Measurements from ENCODE around the gene IFT20. TPM values are rescaled to one million over a fixed set of nuclear protein-coding genes. Genes with fewer than 3 reads are reported as not detected.
A peak's percentile ranks its signal among the peaks of the same experiment; 100 is the strongest.
"Not testable (repeated sequence)": the region's sequence is repeated elsewhere in the genome, so short reads cannot be mapped to it uniquely, and the experiment has no call there.

Gene IFT20
- total RNA-seq, 6 donors from 2014 or later = 28.6 to 60.8 (median 44.3) TPM

DNA sequence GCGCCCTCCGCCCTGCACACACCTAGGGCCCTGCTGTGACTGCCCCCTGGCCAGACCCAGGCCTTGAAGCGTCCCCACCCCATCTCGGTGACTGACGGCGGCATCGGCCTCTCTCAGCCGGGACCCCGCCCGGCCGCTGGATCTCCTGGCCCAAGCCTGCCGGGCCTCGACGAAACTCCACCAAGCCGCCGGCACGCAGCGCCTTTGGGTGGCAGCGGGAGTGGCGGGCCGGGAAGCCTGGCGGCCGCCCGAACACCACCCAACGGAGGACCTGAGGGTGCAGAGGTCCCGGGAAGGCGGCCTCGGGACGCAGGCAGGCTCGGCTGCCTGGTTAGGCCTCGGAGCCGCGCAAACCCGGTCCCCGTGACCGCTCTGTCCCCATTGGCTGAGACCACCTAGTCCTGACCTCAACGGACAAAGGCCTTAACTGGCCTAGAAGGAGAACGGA is 28.3 kb downstream of the IFT20 start:
- ATAC-seq (ENCODE audit: low FRiP score in 2 of 2) (no peak), DNase-seq (peak in 1 of 2 donors; percentile 78)
- Histone ChIP-seq H3K4me3 (no peak overlapping the region), H3K36me3 (no peaks in the 10 kb centered on the region), H3K4me1 (no peaks in the 10 kb centered on the region), H3K9me3 (no peaks in the 10 kb centered on the region), H3K27me3 (peaks cover 0 to 4% (median 2%) of the 10 kb centered on the region in 4 donors), H3K27ac (no peak overlapping the region)
- no peak for TF ChIP-seq POLR2A (IDR thresholded peaks at IDR 0.05)
- TF ChIP-seq, protein P1, sequence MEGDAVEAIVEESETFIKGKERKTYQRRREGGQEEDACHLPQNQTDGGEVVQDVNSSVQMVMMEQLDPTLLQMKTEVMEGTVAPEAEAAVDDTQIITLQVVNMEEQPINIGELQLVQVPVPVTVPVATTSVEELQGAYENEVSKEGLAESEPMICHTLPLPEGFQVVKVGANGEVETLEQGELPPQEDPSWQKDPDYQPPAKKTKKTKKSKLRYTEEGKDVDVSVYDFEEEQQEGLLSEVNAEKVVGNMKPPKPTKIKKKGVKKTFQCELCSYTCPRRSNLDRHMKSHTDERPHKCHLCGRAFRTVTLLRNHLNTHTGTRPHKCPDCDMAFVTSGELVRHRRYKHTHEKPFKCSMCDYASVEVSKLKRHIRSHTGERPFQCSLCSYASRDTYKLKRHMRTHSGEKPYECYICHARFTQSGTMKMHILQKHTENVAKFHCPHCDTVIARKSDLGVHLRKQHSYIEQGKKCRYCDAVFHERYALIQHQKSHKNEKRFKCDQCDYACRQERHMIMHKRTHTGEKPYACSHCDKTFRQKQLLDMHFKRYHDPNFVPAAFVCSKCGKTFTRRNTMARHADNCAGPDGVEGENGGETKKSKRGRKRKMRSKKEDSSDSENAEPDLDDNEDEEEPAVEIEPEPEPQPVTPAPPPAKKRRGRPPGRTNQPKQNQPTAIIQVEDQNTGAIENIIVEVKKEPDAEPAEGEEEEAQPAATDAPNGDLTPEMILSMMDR (IDR thresholded peaks at IDR 0.05) = no peak
- 39 to 70% methylated on average over 2 to 27 of the region's 38 CpGs for WGBS, 2 donors

GRCh38 chr17:28298449-28298848 is 36.8 kb downstream of the IFT20 start:
- 86 to 88% methylated on average over 3 of the region's 3 CpGs for WGBS, 2 donors
- Histone ChIP-seq H3K4me3 (no peak overlapping the region), H3K27me3 (no peaks in the 10 kb centered on the region), H3K9me3 (no peaks in the 10 kb centered on the region), H3K27ac (no peak overlapping the region), H3K36me3 (no peaks in the 10 kb centered on the region), H3K4me1 (no peaks in the 10 kb centered on the region)
- DNase-seq = no peak
- TF ChIP-seq POLR2AphosphoS5 (IDR thresholded peaks at IDR 0.05) (no peak), EP300 (IDR thresholded peaks at IDR 0.05) (no peak), POLR2A (IDR thresholded peaks at IDR 0.05) (no peak)
- TF ChIP-seq, protein P1 (IDR thresholded peaks at IDR 0.05) = no peak
- no peak for ATAC-seq (ENCODE audit: low FRiP score in 2 of 2)

DNA sequence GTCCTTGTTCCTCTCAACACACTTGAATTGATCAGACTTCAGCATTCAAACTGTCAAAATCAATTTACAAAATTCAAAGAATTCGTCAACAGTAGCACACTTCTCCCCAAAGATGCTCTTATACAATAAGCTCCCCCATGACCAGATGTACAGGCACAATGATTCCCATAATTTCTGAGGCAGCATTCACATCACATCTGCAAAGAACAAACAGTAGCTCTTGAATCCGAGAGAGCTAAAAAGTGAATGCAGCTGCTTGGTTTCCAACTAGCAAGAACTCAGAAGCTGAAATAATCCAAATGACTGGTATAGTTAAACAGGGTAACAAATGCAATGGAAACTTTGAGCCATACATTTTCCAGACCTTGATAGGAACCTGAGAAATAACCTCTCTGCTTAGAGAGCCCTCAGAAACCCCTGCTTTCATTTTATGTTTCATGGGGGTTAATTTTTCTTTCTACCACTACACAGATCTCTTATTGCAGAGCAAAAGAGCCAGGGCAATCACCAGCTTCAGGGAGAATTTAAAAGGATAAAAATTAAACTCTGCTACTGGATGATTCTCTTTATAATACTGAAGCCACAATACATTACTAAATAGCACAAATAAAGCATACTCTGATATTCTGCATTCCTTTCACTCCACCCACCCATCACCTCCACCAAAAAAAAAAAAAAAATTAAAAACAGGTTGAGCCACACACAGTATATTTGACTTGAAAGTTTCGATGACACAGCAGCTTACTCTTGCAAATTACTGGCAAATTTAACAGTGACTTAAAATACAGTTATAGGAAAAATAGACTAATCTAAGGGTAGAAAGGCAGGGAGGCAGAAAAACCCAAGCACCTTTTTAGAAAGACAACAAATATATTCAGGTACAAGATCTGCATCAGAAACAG is 39.3 kb downstream of the IFT20 start:
- Histone ChIP-seq H3K27ac (no peak overlapping the region), H3K4me3 (no peak overlapping the region), H3K27me3 (no peaks in the 10 kb centered on the region), H3K36me3 (no peaks in the 10 kb centered on the region), H3K4me1 (no peaks in the 10 kb centered on the region), H3K9me3 (no peaks in the 10 kb centered on the region)
- TF ChIP-seq, protein P1 (IDR thresholded peaks at IDR 0.05) = no peak
- TF ChIP-seq POLR2AphosphoS5 (IDR thresholded peaks at IDR 0.05) (no peak), POLR2A (IDR thresholded peaks at IDR 0.05) (no peak), EP300 (IDR thresholded peaks at IDR 0.05) (no peak)
- DNase-seq (no peak), ATAC-seq (ENCODE audit: low FRiP score in 2 of 2) (no peak)
- 57 to 74% methylated on average over 3 of the region's 3 CpGs for WGBS, 2 donors

DNA sequence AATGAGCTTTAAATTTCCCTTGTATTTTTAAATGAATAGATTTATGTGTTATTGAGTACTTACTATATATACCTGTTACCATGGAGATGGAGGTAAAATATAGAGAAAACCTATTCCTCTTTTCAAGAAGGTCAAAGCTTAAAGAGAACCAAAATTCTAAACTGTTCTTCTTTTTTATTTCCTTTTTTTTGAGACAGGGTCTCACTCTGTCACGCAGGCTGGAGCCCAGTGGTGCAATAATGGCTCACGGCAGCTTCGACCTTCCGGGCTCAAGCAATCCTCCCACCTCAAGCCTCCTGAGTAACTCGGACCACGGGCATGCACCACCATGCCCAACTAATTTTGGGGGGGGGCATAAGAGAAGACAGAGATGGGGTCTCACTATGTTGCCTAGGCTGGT is 41.3 kb downstream of the IFT20 start:
- H3K36me3 ChIP-seq = no peaks in the 10 kb centered on the region
- WGBS, 2 donors = 56 to 73% methylated on average over 6 of the region's 6 CpGs
- no peak overlapping the region for H3K27ac ChIP-seq
- H3K4me1 ChIP-seq = no peaks in the 10 kb centered on the region
- H3K4me3 ChIP-seq = no peak overlapping the region
- DNase-seq = no peak
- no peak for TF ChIP-seq POLR2AphosphoS5 (IDR thresholded peaks at IDR 0.05)
- no peak for TF ChIP-seq EP300 (IDR thresholded peaks at IDR 0.05)
- TF ChIP-seq, protein P1 (IDR thresholded peaks at IDR 0.05) = no peak
- no peak for TF ChIP-seq POLR2A (IDR thresholded peaks at IDR 0.05)
- no peaks in the 10 kb centered on the region for H3K27me3 ChIP-seq
- no peaks in the 10 kb centered on the region for H3K9me3 ChIP-seq
- no peak for ATAC-seq (ENCODE audit: low FRiP score in 2 of 2)

GRCh38 chr17:28292878-28293277 is 42.4 kb downstream of the IFT20 start:
- not testable (repeated sequence) for H3K4me3 ChIP-seq; H3K36me3 ChIP-seq; H3K27me3 ChIP-seq; DNase-seq; H3K27ac ChIP-seq; ATAC-seq (ENCODE audit: low FRiP score in 2 of 2); H3K4me1 ChIP-seq; H3K9me3 ChIP-seq
- 83 to 84% methylated on average over 12 of the region's 12 CpGs for WGBS, 2 donors
